Dendritic cell treated with granulocyte-macrophage colony-stimulating factor and Interleukin-4, amounts not matched to agents 40 ng/mL and 50 ng/mL, for 4 days (primary cell): ENCODE data around the gene RFX8.

Experiments
- H3K27ac Mint-ChIP-seq: one replicate; pipeline ENCODE4 v1.8.0; 2022; ENCODE audit warnings: mild to moderate bottlenecking, mixed read lengths
- H3K27me3 Mint-ChIP-seq: one replicate; pipeline ENCODE4 v1.8.0; 2022; ENCODE audit warnings: mild to moderate bottlenecking, mixed read lengths
- H3K36me3 Mint-ChIP-seq: one replicate; pipeline ENCODE4 v1.8.0; 2022; ENCODE audit warnings: low read depth, mixed read lengths
- H3K4me1 Mint-ChIP-seq: one replicate; pipeline ENCODE4 v1.8.0; 2022; ENCODE audit warnings: low read depth, mixed read lengths
- H3K4me3 Mint-ChIP-seq: one replicate; pipeline ENCODE4 v1.8.0; 2022; ENCODE audit warnings: mild to moderate bottlenecking, moderate library complexity, mixed read lengths
- H3K9me3 Mint-ChIP-seq: one replicate; pipeline ENCODE4 v1.8.0; 2022; ENCODE audit warnings: mixed read lengths
- intact Hi-C: fragments of 100-400 bp; cut with micrococcal nuclease; formaldehyde crosslinking; loops from one replicate; pipeline ENCODE4 v1.15.0; 2022

The RFX8 gene

GRCh38 chr2:101387151-101387834, 87.6 kb downstream of the RFX8 start, which contains the start of gene CREG2:
Gene CREG2, minus strand, starts transcription at chr2:101387503. Its CDS starts 46 bp downstream, at chr2:101387457.
- H3K27ac Mint-ChIP-seq, result no peak within 1 kb of the TSS
- H3K36me3 Mint-ChIP-seq, result no peaks in the 10 kb centered on the region
- peaks cover 12% of the 10 kb centered on the region for H3K4me1 Mint-ChIP-seq
- intact Hi-C loops, result loop anchor here (1.0 kb wide), 1 partner anchor 37 kb away; no protein-coding TSS in a partner anchor
- H3K27me3 Mint-ChIP-seq, result peaks cover 65% of the 10 kb centered on the region
- no peaks in the 10 kb centered on the region for H3K9me3 Mint-ChIP-seq
- peak within 1 kb of the TSS; percentile 76 for H3K4me3 Mint-ChIP-seq

GRCh38 chr2:101386599-101387150, 88.2 kb downstream of the RFX8 start:
- intact Hi-C loops, result loop anchor here (1.0 kb wide), 1 partner anchor 36 kb away; no protein-coding TSS in a partner anchor
- peak overlapping the region; percentile 34 for H3K4me3 Mint-ChIP-seq

GRCh38 chr2:101383016-101383541, 91.8 kb downstream of the RFX8 start:
- Mint-ChIP-seq H3K27me3 (peaks cover 55% of the 10 kb centered on the region), H3K4me3 (no peak overlapping the region), H3K4me1 (peaks cover 19% of the 10 kb centered on the region), H3K36me3 (no peaks in the 10 kb centered on the region), H3K9me3 (no peaks in the 10 kb centered on the region), H3K27ac (no peak overlapping the region)
- intact Hi-C loops, result no loop called here

More at GRCh38 chr2:101386599-101387150, 88.2 kb downstream of the RFX8 start:
- peaks cover 68% of the 10 kb centered on the region for H3K27me3 Mint-ChIP-seq
- no peaks in the 10 kb centered on the region for H3K36me3 Mint-ChIP-seq
- no peak overlapping the region for H3K27ac Mint-ChIP-seq
- H3K4me1 Mint-ChIP-seq, result peaks cover 12% of the 10 kb centered on the region
- no peaks in the 10 kb centered on the region for H3K9me3 Mint-ChIP-seq

- intact Hi-C loops, result no loop called here
- H3K4me3 Mint-ChIP-seq, result no peak overlapping the region
Observed at GRCh38 chr2:101382442-101382841, 92.5 kb downstream of the RFX8 start.

GRCh38 chr2:101380376-101380775, 94.5 kb downstream of the RFX8 start:
- Mint-ChIP-seq H3K27me3 (peaks cover 30% of the 10 kb centered on the region), H3K36me3 (no peaks in the 10 kb centered on the region), H3K4me3 (no peak overlapping the region), H3K27ac (no peak overlapping the region), H3K9me3 (no peaks in the 10 kb centered on the region), H3K4me1 (peaks cover 7% of the 10 kb centered on the region)
- intact Hi-C loops, result no loop called here

More at GRCh38 chr2:101382442-101382841, 92.5 kb downstream of the RFX8 start:
- H3K4me1 Mint-ChIP-seq, result peaks cover 15% of the 10 kb centered on the region
- no peaks in the 10 kb centered on the region for H3K36me3 Mint-ChIP-seq
- H3K27me3 Mint-ChIP-seq, result peaks cover 48% of the 10 kb centered on the region
- H3K9me3 Mint-ChIP-seq, result no peaks in the 10 kb centered on the region
- no peak overlapping the region for H3K27ac Mint-ChIP-seq

- Mint-ChIP-seq H3K9me3 (no peaks in the 10 kb centered on the region), H3K36me3 (no peaks in the 10 kb centered on the region)
Observed at GRCh38 chr2:101379091-101379490, 95.8 kb downstream of the RFX8 start.

GRCh38 chr2:101375653-101376052, 99.3 kb downstream of the RFX8 start:
- H3K4me3 Mint-ChIP-seq, result no peak overlapping the region
- no peaks in the 10 kb centered on the region for H3K9me3 Mint-ChIP-seq
- intact Hi-C loops, result no loop called here
- H3K36me3 Mint-ChIP-seq, result no peaks in the 10 kb centered on the region
- H3K27me3 Mint-ChIP-seq, result peaks cover 8% of the 10 kb centered on the region
- H3K4me1 Mint-ChIP-seq, result peaks cover 15% of the 10 kb centered on the region
- no peak overlapping the region for H3K27ac Mint-ChIP-seq

More at GRCh38 chr2:101379091-101379490, 95.8 kb downstream of the RFX8 start:
- Mint-ChIP-seq H3K4me1 (peaks cover 7% of the 10 kb centered on the region), H3K27me3 (peaks cover 20% of the 10 kb centered on the region), H3K4me3 (no peak overlapping the region), H3K27ac (no peak overlapping the region)
- intact Hi-C loops, result no loop called here

- Mint-ChIP-seq H3K4me3 (no peak overlapping the region), H3K4me1 (peaks cover 8% of the 10 kb centered on the region), H3K27ac (peak overlapping the region; percentile 42), H3K9me3 (no peaks in the 10 kb centered on the region), H3K36me3 (no peaks in the 10 kb centered on the region), H3K27me3 (peaks cover 6% of the 10 kb centered on the region)
- intact Hi-C loops, result no loop called here
Observed at GRCh38 chr2:101374821-101375561, 99.9 kb downstream of the RFX8 start.

GRCh38 chr2:101372792-101373191, 102.1 kb downstream of the RFX8 start:
- intact Hi-C loops, result no loop called here
- no peaks in the 10 kb centered on the region for H3K9me3 Mint-ChIP-seq
- H3K27me3 Mint-ChIP-seq, result peaks cover 12% of the 10 kb centered on the region
- no peak overlapping the region for H3K27ac Mint-ChIP-seq
- peaks cover 15% of the 10 kb centered on the region for H3K4me1 Mint-ChIP-seq
- no peak overlapping the region for H3K4me3 Mint-ChIP-seq
- no peaks in the 10 kb centered on the region for H3K36me3 Mint-ChIP-seq

- peaks cover 12% of the 10 kb centered on the region for H3K27me3 Mint-ChIP-seq
- no peaks in the 10 kb centered on the region for H3K9me3 Mint-ChIP-seq
- peaks cover 16% of the 10 kb centered on the region for H3K4me1 Mint-ChIP-seq
- H3K4me3 Mint-ChIP-seq, result no peak overlapping the region
- H3K36me3 Mint-ChIP-seq, result no peaks in the 10 kb centered on the region
- H3K27ac Mint-ChIP-seq, result no peak overlapping the region
- intact Hi-C loops, result no loop called here
Observed at GRCh38 chr2:101371636-101372035, 103.3 kb downstream of the RFX8 start.

GRCh38 chr2:101369100-101369499, 105.8 kb downstream of the RFX8 start:
- Mint-ChIP-seq H3K27me3 (peaks cover 17% of the 10 kb centered on the region), H3K4me3 (no peak overlapping the region), H3K4me1 (peaks cover 28% of the 10 kb centered on the region), H3K9me3 (no peaks in the 10 kb centered on the region), H3K36me3 (no peaks in the 10 kb centered on the region), H3K27ac (no peak overlapping the region)
- intact Hi-C loops, result no loop called here

- no peak overlapping the region for H3K4me3 Mint-ChIP-seq
- no peaks in the 10 kb centered on the region for H3K36me3 Mint-ChIP-seq
- no peak overlapping the region for H3K27ac Mint-ChIP-seq
- H3K9me3 Mint-ChIP-seq, result no peaks in the 10 kb centered on the region
- H3K27me3 Mint-ChIP-seq, result peaks cover 17% of the 10 kb centered on the region
- peaks cover 28% of the 10 kb centered on the region for H3K4me1 Mint-ChIP-seq
- intact Hi-C loops, result no loop called here
Observed at GRCh38 chr2:101368376-101368775, 106.5 kb downstream of the RFX8 start.

- H3K27me3 Mint-ChIP-seq, result peaks cover 19% of the 10 kb centered on the region
- H3K4me3 Mint-ChIP-seq, result no peak overlapping the region
- H3K27ac Mint-ChIP-seq, result no peak overlapping the region
- intact Hi-C loops, result no loop called here
- H3K36me3 Mint-ChIP-seq, result no peaks in the 10 kb centered on the region
- no peaks in the 10 kb centered on the region for H3K9me3 Mint-ChIP-seq
- peaks cover 28% of the 10 kb centered on the region for H3K4me1 Mint-ChIP-seq
Observed at GRCh38 chr2:101367508-101367907, 107.4 kb downstream of the RFX8 start.

- H3K4me3 Mint-ChIP-seq, result no peak overlapping the region
- no peaks in the 10 kb centered on the region for H3K9me3 Mint-ChIP-seq
- peaks cover 34% of the 10 kb centered on the region for H3K4me1 Mint-ChIP-seq
- no peak overlapping the region for H3K27ac Mint-ChIP-seq
- no peaks in the 10 kb centered on the region for H3K36me3 Mint-ChIP-seq
- intact Hi-C loops, result no loop called here
- H3K27me3 Mint-ChIP-seq, result peaks cover 15% of the 10 kb centered on the region
Observed at GRCh38 chr2:101364878-101365277, 110.0 kb downstream of the RFX8 start.
